Endometrial microvascular endothelial cells (primary cell): ENCODE measurements around the gene GAS7. TPM values are rescaled to one million over a fixed set of nuclear protein-coding genes. Genes with fewer than 3 reads are reported as not detected.

ENCODE experiments used
- in situ Hi-C: cut with HindIII; loops from 2 replicates; pipeline ENCODE4 v1.10.0; 2017; ENCODE audit warnings: low sequenced_read_pairs, low pct_unique_long_range_greater_than_20kb; ENCODE audit errors: inconsistent ontology term
- total RNA-seq: library from RNA; depleted of rRNA; stranded (reverse); fragments of >200 nt; gene quantifications from one replicate; pipeline ENCODE4 v1.2.3, GENCODE V29; 2015; ENCODE audit errors: inconsistent ontology term

The GAS7 gene
- total RNA-seq, 1 donor from 2014 or later: not detected

- in situ Hi-C loops: no loop called here
These were observed 155.7 kb downstream of the GAS7 start for GRCh38 chr17:10042589-10043244.

- in situ Hi-C loops: no loop called here
These were observed 156.4 kb downstream of the GAS7 start for GRCh38 chr17:10041916-10042588.

GRCh38 chr17:10041287-10041612 is 157.2 kb downstream of the GAS7 start:
- in situ Hi-C loops: no loop called here

GRCh38 chr17:10036511-10037061 is 161.8 kb downstream of the GAS7 start:
- in situ Hi-C loops: no loop called here

- in situ Hi-C loops: no loop called here
These were observed 162.5 kb downstream of the GAS7 start for GRCh38 chr17:10035885-10036284.

- in situ Hi-C loops: no loop called here
These were observed 163.5 kb downstream of the GAS7 start for GRCh38 chr17:10034719-10035475.

- in situ Hi-C loops: no loop called here
These were observed 164.4 kb downstream of the GAS7 start for GRCh38 chr17:10033959-10034358.

- in situ Hi-C loops: no loop called here
These were observed 165.0 kb downstream of the GAS7 start for GRCh38 chr17:10033449-10033848.

GRCh38 chr17:10032118-10032852 is 166.1 kb downstream of the GAS7 start:
- in situ Hi-C loops: no loop called here

GRCh38 chr17:10031606-10032005 is 166.8 kb downstream of the GAS7 start:
- in situ Hi-C loops: no loop called here

- in situ Hi-C loops: no loop called here
These were observed 167.3 kb downstream of the GAS7 start for GRCh38 chr17:10031127-10031526.

- in situ Hi-C loops: no loop called here
These were observed 169.3 kb downstream of the GAS7 start for GRCh38 chr17:10029129-10029528.

- in situ Hi-C loops: no loop called here
These were observed 172.2 kb downstream of the GAS7 start for GRCh38 chr17:10025976-10026901.

GRCh38 chr17:10025224-10025623 is 173.2 kb downstream of the GAS7 start:
- in situ Hi-C loops: no loop called here

GRCh38 chr17:10022416-10022815 is 176.0 kb downstream of the GAS7 start:
- in situ Hi-C loops: no loop called here

- in situ Hi-C loops: no loop called here
These were observed 177.0 kb downstream of the GAS7 start for GRCh38 chr17:10021272-10021984.

- in situ Hi-C loops: no loop called here
These were observed 178.4 kb downstream of the GAS7 start for GRCh38 chr17:10019941-10020451.
